MG63 (cell line): ENCODE data around the gene LAIR2. TPM values are rescaled to one million over a fixed set of nuclear protein-coding genes. Genes with fewer than 3 reads are reported as not detected.

Experiments used
- DNase-seq: peaks from one replicate; pipeline ENCODE4 v3.0.0-alpha.2; 2020
- H3K27me3 ChIP-seq: fragments of 250-450 bp; sonication (Bioruptor Pico); 2 replicates; pipeline ENCODE4 v1.5.1; 2020; ENCODE audit warnings: mild to moderate bottlenecking, moderate library complexity
- H3K36me3 ChIP-seq: fragments of 250-450 bp; sonication (Bioruptor Pico); 2 replicates; pipeline ENCODE4 v1.5.1; 2020; ENCODE audit warnings: mild to moderate bottlenecking, moderate library complexity
- H3K4me3 ChIP-seq: fragments of 250-450 bp; sonication (Bioruptor Pico); 2 replicates; pipeline ENCODE4 v1.5.1; 2020; ENCODE audit warnings: mild to moderate bottlenecking, moderate library complexity
- H3K9me3 ChIP-seq: fragments of 250-450 bp; sonication (Bioruptor Pico); 2 replicates; pipeline ENCODE4 v1.5.1; 2020; ENCODE audit warnings: mild to moderate bottlenecking, moderate library complexity
- total RNA-seq: library from RNA; depleted of rRNA; stranded (reverse); fragments of >200 nt; shearing (Covaris generic); gene quantifications from 2 replicates; pipeline ENCODE4 v1.2.3, GENCODE V29; 2014; ENCODE audit warnings: low replicate concordance; rRNA removed

LAIR2 gene
- total RNA-seq, 1 experiment from 2014 or later: not detected

DNA sequence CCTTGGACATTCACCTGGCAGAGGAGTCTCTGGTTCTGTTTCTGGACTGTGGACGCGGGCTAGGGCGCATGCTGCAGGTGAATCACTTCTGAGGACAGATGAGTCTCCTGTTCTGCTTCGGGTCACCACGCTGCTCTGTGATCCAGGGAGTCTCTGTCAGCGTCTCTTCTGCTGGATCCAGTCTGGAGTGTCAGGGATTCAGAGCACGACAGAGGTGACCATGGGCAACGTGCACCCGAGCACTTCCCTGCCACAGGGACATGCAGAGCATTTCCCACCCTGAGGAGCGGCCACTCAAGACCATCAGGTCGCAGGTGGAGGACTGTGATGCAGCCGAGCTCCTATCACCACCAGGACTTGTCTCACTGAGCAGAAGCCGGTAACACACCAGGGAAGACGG lies 46.6 kb downstream of the LAIR2 start:
- no peak for DNase-seq
- Histone ChIP-seq H3K9me3 (no peaks in the 10 kb centered on the region), H3K36me3 (no peaks in the 10 kb centered on the region), H3K4me3 (no peak overlapping the region), H3K27me3 (peaks cover 22% of the 10 kb centered on the region)

DNA sequence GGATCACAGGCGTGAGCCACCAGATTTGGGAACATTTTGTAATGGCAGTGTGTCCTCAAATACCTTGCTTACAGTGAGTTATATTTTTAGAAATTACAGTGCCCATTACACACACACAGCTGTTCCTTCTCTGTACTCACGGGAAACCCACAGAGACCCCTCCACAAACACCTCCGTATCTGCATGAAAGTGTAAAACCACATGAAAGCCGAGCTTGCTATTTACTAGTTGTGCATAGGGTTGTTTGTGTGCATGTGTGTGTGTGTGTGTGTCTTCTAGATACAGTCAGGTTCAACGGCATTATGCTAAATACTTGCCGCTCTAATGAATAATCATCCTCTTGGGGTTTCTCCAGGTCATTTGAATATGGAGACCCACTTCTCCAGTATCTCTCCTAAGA lies 48.7 kb downstream of the LAIR2 start:
- no peak for DNase-seq
- peaks cover 23% of the 10 kb centered on the region for H3K27me3 ChIP-seq
- H3K36me3 ChIP-seq: no peaks in the 10 kb centered on the region
- no peak overlapping the region for H3K4me3 ChIP-seq
- no peaks in the 10 kb centered on the region for H3K9me3 ChIP-seq

- H3K9me3 ChIP-seq: no peaks in the 10 kb centered on the region
Observed at GRCh38 chr19:54551950-54552912, 49.6 kb downstream of the LAIR2 start.

GRCh38 chr19:54552913-54553310 lies 50.3 kb downstream of the LAIR2 start:
- H3K4me3 ChIP-seq: no peak overlapping the region
- DNase-seq: no peak
- peaks cover 38% of the 10 kb centered on the region for H3K27me3 ChIP-seq
- H3K9me3 ChIP-seq: no peaks in the 10 kb centered on the region
- H3K36me3 ChIP-seq: no peaks in the 10 kb centered on the region

More at GRCh38 chr19:54551950-54552912, 49.6 kb downstream of the LAIR2 start:
- DNase-seq: no peak
- Histone ChIP-seq H3K4me3 (no peak overlapping the region), H3K36me3 (no peaks in the 10 kb centered on the region), H3K27me3 (peaks cover 32% of the 10 kb centered on the region)

DNA sequence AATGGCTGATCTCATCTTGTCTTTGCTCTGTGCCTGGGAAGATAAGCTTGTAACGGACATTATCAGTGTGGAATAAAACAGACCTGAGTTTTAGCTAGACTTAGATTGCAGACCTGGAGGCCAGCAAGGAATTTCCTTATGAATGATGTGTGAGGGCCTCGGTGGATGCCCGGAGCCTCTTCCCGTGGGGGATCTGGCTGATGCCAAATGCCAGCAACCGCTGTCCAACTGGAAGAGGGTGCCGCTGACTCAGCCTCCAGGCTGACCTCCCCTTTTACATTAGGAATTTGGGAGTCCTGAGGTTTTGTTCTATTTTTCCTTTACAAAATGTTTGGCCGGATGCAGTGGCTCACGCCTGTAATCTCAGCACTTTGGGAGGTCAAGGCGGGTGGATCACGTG lies 51.4 kb downstream of the LAIR2 start:
- no peaks in the 10 kb centered on the region for H3K36me3 ChIP-seq
- H3K9me3 ChIP-seq: no peaks in the 10 kb centered on the region
- peak; percentile 45 for DNase-seq
- peaks cover 47% of the 10 kb centered on the region for H3K27me3 ChIP-seq
- H3K4me3 ChIP-seq: no peak overlapping the region

GRCh38 chr19:54554896-54555295 lies 52.3 kb downstream of the LAIR2 start:
- no peak for DNase-seq
- Histone ChIP-seq H3K27me3 (peaks cover 52% of the 10 kb centered on the region), H3K36me3 (no peaks in the 10 kb centered on the region), H3K4me3 (no peak overlapping the region), H3K9me3 (no peaks in the 10 kb centered on the region)

- no peaks in the 10 kb centered on the region for H3K9me3 ChIP-seq
- H3K36me3 ChIP-seq: no peaks in the 10 kb centered on the region
- peaks cover 50% of the 10 kb centered on the region for H3K27me3 ChIP-seq
- no peak overlapping the region for H3K4me3 ChIP-seq
- DNase-seq: no peak
Observed at GRCh38 chr19:54556194-54556593, 53.6 kb downstream of the LAIR2 start.

DNA sequence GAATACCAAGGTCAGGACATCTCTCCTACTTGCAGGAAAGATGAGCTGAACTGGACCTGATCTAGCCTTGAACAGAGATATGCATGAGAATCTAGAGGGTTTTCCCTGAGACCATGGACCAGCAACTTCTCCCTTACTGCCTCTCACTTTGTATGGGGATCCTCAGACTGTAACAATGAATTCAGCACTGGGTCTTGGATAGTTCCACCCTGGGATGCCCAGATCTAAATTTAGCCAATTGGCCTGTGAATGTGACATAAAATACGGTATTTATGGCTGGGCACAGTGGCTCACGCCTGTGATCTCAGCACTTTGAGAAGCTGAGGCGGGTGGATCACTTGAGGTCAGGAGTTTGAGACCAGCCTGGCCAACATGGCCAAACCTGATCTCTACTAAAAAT lies 55.7 kb downstream of the LAIR2 start:
- Histone ChIP-seq H3K9me3 (no peaks in the 10 kb centered on the region), H3K4me3 (no peak overlapping the region), H3K27me3 (peaks cover 49% of the 10 kb centered on the region), H3K36me3 (no peaks in the 10 kb centered on the region)
- no peak for DNase-seq

Other genes starting within 250 kb of the LAIR2 start
- gene LILRB5, start 245.6 kb upstream of the LAIR2 start, total RNA-seq: not detected in 2 replicates
- not detected in 2 replicates for gene LILRB2, start 221.7 kb upstream of the LAIR2 start, total RNA-seq
- not detected in 2 replicates for gene LILRA5, start 189.7 kb upstream of the LAIR2 start, total RNA-seq
- not detected in 2 replicates for gene LILRA4, start 163.7 kb upstream of the LAIR2 start, total RNA-seq
- not detected in 2 replicates for gene LAIR1, start 137.9 kb upstream of the LAIR2 start, total RNA-seq
- not detected in 2 replicates for gene TTYH1, start 87.4 kb upstream of the LAIR2 start, total RNA-seq
- 5.2 and 6.6 TPM in 2 replicates for gene LENG8, start 53.6 kb upstream of the LAIR2 start, total RNA-seq
- 8.6 and 12.4 TPM in 2 replicates for gene LENG9, start 39.1 kb upstream of the LAIR2 start, total RNA-seq
- 4.1 and 10.1 TPM in 2 replicates for gene CDC42EP5, start 29.5 kb upstream of the LAIR2 start, total RNA-seq
- not detected in 2 replicates for gene LILRA2, start 71.0 kb downstream of the LAIR2 start, total RNA-seq
- gene LILRA1, start 90.8 kb downstream of the LAIR2 start, total RNA-seq: not detected in 2 replicates
- gene LILRB1, start 127.7 kb downstream of the LAIR2 start, total RNA-seq: not detected in 2 replicates
- not detected in 2 replicates for gene LILRB4, start 160.2 kb downstream of the LAIR2 start, total RNA-seq
- gene KIR3DL3, start 221.6 kb downstream of the LAIR2 start, total RNA-seq: not detected in 2 replicates
- gene KIR2DL3, start 235.7 kb downstream of the LAIR2 start, total RNA-seq: not detected in 2 replicates